Activated CD8-positive, alpha-beta memory T cell treated with anti-CD3 and anti-CD28 coated beads, Interleukin-2, amount 10 ng/mL, durations not matched to agents 7 days and 5 days (primary cell): ENCODE results near the gene GNG10. TPM values are rescaled to one million over a fixed set of nuclear protein-coding genes. Genes with fewer than 3 reads are reported as not detected.
A peak's percentile ranks its signal among the peaks of the same experiment; 100 is the strongest.
"Not testable (repeated sequence)": the region's sequence is repeated elsewhere in the genome, so short reads cannot be mapped to it uniquely, and the experiment has no call there.

Source experiments
- ATAC-seq: fragments of 150-1000 bp; cut with Tn5 transposase; one replicate; pipeline ENCODE4 v1.10.0; 2021; ENCODE audit warnings: moderate library complexity
- CTCF ChIA-PET: fragments of 350-600 bp; sonication (Branson Sonifier 250); formaldehyde crosslinking; loops from one replicate; lab custom pipeline; 2021; ENCODE audit warnings: antibody characterized with exemption; lab: Charles Lee
- DNase-seq: peaks from one replicate; pipeline ENCODE4 v3.0.0-alpha.2; 2020
- H3K27ac Mint-ChIP-seq: one replicate; pipeline ENCODE4 v1.8.0; 2021; ENCODE audit warnings: mild to moderate bottlenecking, mixed read lengths
- H3K27me3 Mint-ChIP-seq: one replicate; pipeline ENCODE4 v1.8.0; 2021; ENCODE audit warnings: mixed read lengths
- H3K36me3 Mint-ChIP-seq: one replicate; pipeline ENCODE4 v1.8.0; 2021; ENCODE audit warnings: mild to moderate bottlenecking, mixed read lengths
- H3K4me1 Mint-ChIP-seq: one replicate; pipeline ENCODE4 v1.8.0; 2021; ENCODE audit warnings: mixed read lengths
- H3K4me3 Mint-ChIP-seq: one replicate; pipeline ENCODE4 v1.8.0; 2021; ENCODE audit warnings: mild to moderate bottlenecking, moderate library complexity, mixed read lengths
- H3K9me3 Mint-ChIP-seq: one replicate; pipeline ENCODE4 v1.8.0; 2022; ENCODE audit warnings: low read depth, mixed read lengths
- total RNA-seq, 2 experiments: library from RNA; stranded (reverse); gene quantifications; one replicate each; pipeline ENCODE4 v1.2.3, GENCODE V29; 2021

Gene GNG10
- total RNA-seq, 2 experiments from 2014 or later, result 17.1 to 20.9 TPM

- no peaks in the 10 kb centered on the region for H3K27me3 Mint-ChIP-seq
- H3K36me3 Mint-ChIP-seq, result peaks cover 28% of the 10 kb centered on the region
- peaks cover 29% of the 10 kb centered on the region for H3K4me1 Mint-ChIP-seq
- DNase-seq (no peak), ATAC-seq (no peak)
- CTCF ChIA-PET, result interaction anchor here (0.6 to 1.2 kb wide), 3 partner anchors 38 to 412 kb away, joined by 3 to 4 read pairs (median 3); no protein-coding TSS in a partner anchor
- peak overlapping the region; percentile 94 for H3K4me3 Mint-ChIP-seq
- H3K27ac Mint-ChIP-seq, result peak overlapping the region; percentile 93
- H3K9me3 Mint-ChIP-seq, result no peaks in the 10 kb centered on the region
Observed at GRCh38 chr9:111662576-111663300, 1.3 kb downstream of the GNG10 start.

DNA sequence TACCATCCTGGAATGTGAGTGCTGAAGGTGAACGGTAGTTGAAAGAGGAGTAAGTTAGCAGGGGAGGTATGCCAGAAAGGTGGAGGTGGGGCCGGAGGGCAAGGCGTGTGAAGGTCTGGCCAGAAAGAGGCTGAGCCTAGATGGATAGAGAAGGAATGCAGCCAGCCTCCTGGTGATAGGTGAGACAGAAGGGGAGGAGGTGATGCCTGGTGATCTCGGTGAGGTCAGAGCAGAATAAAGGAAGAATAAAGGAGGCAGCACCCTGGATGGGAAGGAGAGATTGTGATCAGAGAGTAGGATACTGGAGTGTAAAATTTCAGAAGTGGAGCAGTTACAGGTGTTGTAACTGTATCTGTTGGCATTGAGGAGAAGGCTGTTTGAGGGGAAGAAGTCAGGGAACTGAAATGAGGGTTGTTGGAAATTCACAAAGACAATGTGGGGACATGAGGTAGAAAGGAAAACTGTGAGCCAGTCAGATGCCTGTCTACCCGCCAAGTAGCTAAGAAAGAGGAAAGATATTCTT is 2.0 kb downstream of the GNG10 start:
- H3K27ac Mint-ChIP-seq, result peak overlapping the region; percentile 93
- H3K4me1 Mint-ChIP-seq, result peaks cover 30% of the 10 kb centered on the region
- H3K36me3 Mint-ChIP-seq, result peaks cover 31% of the 10 kb centered on the region
- CTCF ChIA-PET, result interaction anchor here (0.6 to 1.2 kb wide), 2 partner anchors 38 to 411 kb away, joined by 3 read pairs; no protein-coding TSS in a partner anchor
- no peaks in the 10 kb centered on the region for H3K9me3 Mint-ChIP-seq
- no peaks in the 10 kb centered on the region for H3K27me3 Mint-ChIP-seq
- ATAC-seq, result no peak
- no peak for DNase-seq
- H3K4me3 Mint-ChIP-seq, result peak overlapping the region; percentile 94

- no peak overlapping the region for H3K4me3 Mint-ChIP-seq
- H3K9me3 Mint-ChIP-seq, result no peaks in the 10 kb centered on the region
- H3K27ac Mint-ChIP-seq, result no peak overlapping the region
- H3K4me1 Mint-ChIP-seq, result peaks cover 10% of the 10 kb centered on the region
- ATAC-seq (no peak), DNase-seq (no peak)
- peaks cover 39% of the 10 kb centered on the region for H3K36me3 Mint-ChIP-seq
- H3K27me3 Mint-ChIP-seq, result no peaks in the 10 kb centered on the region
- CTCF ChIA-PET, result no interaction called here
Observed at GRCh38 chr9:111668026-111668573, 6.7 kb downstream of the GNG10 start.

DNA sequence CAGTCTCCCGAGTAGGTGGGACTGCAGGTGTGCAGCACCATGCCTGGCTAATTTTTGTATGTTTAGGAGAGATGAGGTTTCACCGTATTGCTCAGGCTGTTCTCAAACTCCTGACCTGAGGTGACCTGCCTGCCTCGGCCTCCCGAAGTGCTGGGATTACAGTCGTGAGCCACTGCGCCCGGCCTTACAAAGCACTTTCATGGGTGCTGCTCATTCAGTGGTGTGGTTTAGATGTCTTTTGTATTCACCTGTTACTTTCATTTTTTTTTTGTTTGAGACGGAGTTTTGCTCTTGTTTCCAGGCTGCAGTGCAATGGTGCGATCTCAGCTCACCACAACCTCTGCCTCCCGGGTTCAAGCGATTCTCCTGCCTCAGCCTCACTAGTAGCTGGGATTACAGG is 7.2 kb downstream of the GNG10 start:
- CTCF ChIA-PET, H3K27me3 Mint-ChIP-seq, DNase-seq, H3K4me1 Mint-ChIP-seq, H3K27ac Mint-ChIP-seq, H3K9me3 Mint-ChIP-seq, H3K4me3 Mint-ChIP-seq, ATAC-seq: not testable (repeated sequence)
- peaks cover 35% of the 10 kb centered on the region for H3K36me3 Mint-ChIP-seq

DNA sequence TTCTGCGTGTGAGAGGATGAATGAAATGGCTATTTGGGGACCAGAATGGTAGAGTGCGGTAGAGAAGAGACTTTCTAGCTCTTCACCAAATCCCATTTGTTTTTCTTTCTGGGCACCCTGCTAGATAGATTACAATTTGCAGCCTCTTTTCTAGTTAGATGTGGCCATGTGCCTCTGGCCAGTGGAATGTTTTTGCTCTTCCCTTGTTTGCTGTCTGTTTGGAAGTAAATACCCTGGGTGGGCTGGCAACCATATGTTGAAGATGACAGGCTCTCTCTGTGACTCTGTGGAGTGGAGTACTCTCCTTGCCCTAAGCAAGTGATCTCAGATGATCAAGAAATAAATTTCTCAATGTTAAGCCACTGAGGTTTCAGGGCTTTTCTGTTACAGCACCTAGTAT is 12.9 kb downstream of the GNG10 start:
- DNase-seq (no peak), ATAC-seq (no peak)
- CTCF ChIA-PET, result no interaction called here
- H3K4me1 Mint-ChIP-seq, result no peaks in the 10 kb centered on the region
- no peaks in the 10 kb centered on the region for H3K9me3 Mint-ChIP-seq
- H3K36me3 Mint-ChIP-seq, result peaks cover 24% of the 10 kb centered on the region
- no peak overlapping the region for H3K27ac Mint-ChIP-seq
- H3K27me3 Mint-ChIP-seq, result no peaks in the 10 kb centered on the region
- no peak overlapping the region for H3K4me3 Mint-ChIP-seq

- no peak for DNase-seq
- no peaks in the 10 kb centered on the region for H3K27me3 Mint-ChIP-seq
- ATAC-seq, result no peak
- peaks cover 18% of the 10 kb centered on the region for H3K36me3 Mint-ChIP-seq
- CTCF ChIA-PET, result no interaction called here
- no peaks in the 10 kb centered on the region for H3K9me3 Mint-ChIP-seq
- no peaks in the 10 kb centered on the region for H3K4me1 Mint-ChIP-seq
- H3K27ac Mint-ChIP-seq, result no peak overlapping the region
- H3K4me3 Mint-ChIP-seq, result no peak overlapping the region
Observed at GRCh38 chr9:111676116-111676515, 14.7 kb downstream of the GNG10 start.

GRCh38 chr9:111678293-111678692 is 16.9 kb downstream of the GNG10 start:
- H3K27ac Mint-ChIP-seq, result no peak overlapping the region
- ATAC-seq (no peak), DNase-seq (no peak)
- CTCF ChIA-PET, result no interaction called here
- no peaks in the 10 kb centered on the region for H3K4me1 Mint-ChIP-seq
- peaks cover 18% of the 10 kb centered on the region for H3K36me3 Mint-ChIP-seq
- H3K9me3 Mint-ChIP-seq, result no peaks in the 10 kb centered on the region
- H3K27me3 Mint-ChIP-seq, result no peaks in the 10 kb centered on the region
- H3K4me3 Mint-ChIP-seq, result no peak overlapping the region

DNA sequence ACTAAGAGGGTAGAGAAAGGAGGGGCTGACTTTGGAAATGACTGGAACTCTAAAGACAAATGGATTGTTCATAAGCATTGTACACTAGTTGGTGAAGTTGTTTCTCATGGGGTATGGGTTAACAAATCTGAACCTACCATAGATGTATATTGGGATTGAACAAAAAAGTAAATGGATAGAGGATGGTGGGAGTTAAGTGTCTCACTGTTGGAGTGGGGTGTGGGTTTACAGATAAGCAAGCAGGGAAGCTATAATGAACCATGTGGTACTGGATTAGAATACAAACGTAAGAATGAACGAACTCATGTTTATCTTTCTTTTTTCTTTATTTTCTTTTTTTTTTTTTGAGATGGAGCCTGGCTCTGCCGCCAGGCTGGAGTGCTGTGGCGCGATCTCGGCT is 17.8 kb downstream of the GNG10 start:
- peaks cover 18% of the 10 kb centered on the region for H3K36me3 Mint-ChIP-seq
- H3K9me3 Mint-ChIP-seq, result no peaks in the 10 kb centered on the region
- H3K4me3 Mint-ChIP-seq, result no peak overlapping the region
- CTCF ChIA-PET, result no interaction called here
- no peak overlapping the region for H3K27ac Mint-ChIP-seq
- ATAC-seq (no peak), DNase-seq (no peak)
- H3K4me1 Mint-ChIP-seq, result no peaks in the 10 kb centered on the region
- no peaks in the 10 kb centered on the region for H3K27me3 Mint-ChIP-seq

GRCh38 chr9:111683392-111683791 is 22.0 kb downstream of the GNG10 start:
- Mint-ChIP-seq H3K9me3 (no peaks in the 10 kb centered on the region), H3K36me3 (peaks cover 10% of the 10 kb centered on the region), H3K4me3 (no peak overlapping the region), H3K27ac (no peak overlapping the region), H3K27me3 (no peaks in the 10 kb centered on the region), H3K4me1 (no peaks in the 10 kb centered on the region)
- CTCF ChIA-PET, result no interaction called here
- DNase-seq (no peak), ATAC-seq (no peak)

DNA sequence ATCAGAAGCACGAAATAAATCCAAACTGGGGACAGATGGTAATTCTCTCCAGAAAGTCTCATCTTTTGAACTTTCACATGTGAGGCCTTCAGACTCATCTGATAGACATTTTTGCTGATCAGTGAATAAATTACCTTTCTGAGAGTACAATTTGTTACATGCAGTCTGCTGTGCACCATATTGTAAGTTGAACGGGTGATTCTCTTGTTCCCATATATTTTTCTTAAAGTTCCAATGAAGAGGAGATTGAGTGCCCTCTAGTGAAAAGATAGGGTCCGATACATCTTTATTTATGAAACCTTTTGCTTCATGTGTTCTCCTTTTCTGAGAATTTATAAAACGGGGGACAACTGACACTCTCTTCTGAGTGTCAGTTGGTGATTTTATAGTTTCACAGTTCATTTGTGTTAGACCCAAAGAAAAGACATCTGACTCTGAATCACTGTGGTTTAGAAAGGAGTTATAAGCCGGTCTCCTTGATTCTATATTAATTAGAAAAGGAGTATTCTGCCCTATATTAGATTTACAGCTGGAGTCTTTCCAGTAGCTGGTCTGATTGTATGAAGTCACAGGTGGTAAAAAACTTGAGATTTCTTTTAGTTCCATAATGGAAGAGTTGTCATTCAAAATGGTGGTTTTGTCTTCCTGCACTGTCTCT is 30.4 kb downstream of the GNG10 start:
- Mint-ChIP-seq H3K4me1 (peaks cover 3% of the 10 kb centered on the region), H3K9me3 (no peaks in the 10 kb centered on the region), H3K4me3 (no peak overlapping the region), H3K36me3 (peaks cover 1% of the 10 kb centered on the region), H3K27ac (no peak overlapping the region), H3K27me3 (no peaks in the 10 kb centered on the region)
- no peak for ATAC-seq
- CTCF ChIA-PET, result interaction anchor here (0.7 to 1.7 kb wide), 4 partner anchors 60 to 93 kb away, joined by 3 to 7 read pairs (median 4); partner anchors contain the start of gene DNAJC25
- no peak for DNase-seq

DNA sequence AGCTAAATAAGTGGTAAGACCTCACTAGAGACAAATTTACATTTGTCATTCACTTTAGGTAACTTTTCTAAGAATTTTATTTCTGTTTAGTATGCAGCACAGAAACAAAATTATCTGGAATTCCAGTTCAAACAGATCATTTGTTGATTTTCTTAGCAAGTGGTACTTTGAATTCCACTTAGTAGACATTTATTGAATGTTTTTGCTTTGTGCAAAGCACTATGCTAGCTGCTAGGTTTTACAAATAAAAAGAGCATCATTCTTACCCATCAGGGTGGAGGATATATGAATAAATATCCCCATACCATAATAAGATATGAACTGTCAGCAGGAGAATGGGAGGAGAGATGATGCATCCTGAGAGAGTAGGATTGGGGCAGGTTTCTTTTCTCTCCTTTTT is 35.4 kb downstream of the GNG10 start:
- ATAC-seq (no peak), DNase-seq (no peak)
- CTCF ChIA-PET, result no interaction called here
- Mint-ChIP-seq H3K36me3 (peaks cover 11% of the 10 kb centered on the region), H3K4me3 (no peak overlapping the region), H3K27me3 (no peaks in the 10 kb centered on the region), H3K27ac (no peak overlapping the region), H3K9me3 (no peaks in the 10 kb centered on the region), H3K4me1 (peaks cover 5% of the 10 kb centered on the region)

- CTCF ChIA-PET, result interaction anchor here (0.9 to 1.4 kb wide), 2 partner anchors 102 to 128 kb away, joined by 3 read pairs; no protein-coding TSS in a partner anchor
- Mint-ChIP-seq H3K27me3 (no peaks in the 10 kb centered on the region), H3K27ac (no peak overlapping the region), H3K4me3 (no peak overlapping the region), H3K9me3 (no peaks in the 10 kb centered on the region), H3K4me1 (peaks cover 4% of the 10 kb centered on the region), H3K36me3 (peaks cover 11% of the 10 kb centered on the region)
- ATAC-seq (no peak), DNase-seq (no peak)
Observed at GRCh38 chr9:111700776-111701175, 39.4 kb downstream of the GNG10 start.

GRCh38 chr9:111704503-111704902 is 43.1 kb downstream of the GNG10 start:
- Mint-ChIP-seq H3K27me3 (no peaks in the 10 kb centered on the region), H3K9me3 (no peaks in the 10 kb centered on the region), H3K36me3 (peaks cover 1% of the 10 kb centered on the region), H3K27ac (no peak overlapping the region), H3K4me1 (peaks cover 4% of the 10 kb centered on the region), H3K4me3 (no peak overlapping the region)
- ATAC-seq (no peak), DNase-seq (no peak)
- CTCF ChIA-PET, result interaction anchor here (1.3 kb wide), 1 partner anchor 60 kb away, joined by 3 read pairs; no protein-coding TSS in a partner anchor
